Endodermal cell (in vitro differentiated cells): ENCODE data around the gene AK8. TPM values are rescaled to one million over a fixed set of nuclear protein-coding genes. Genes with fewer than 3 reads are reported as not detected.

ENCODE experiments used
- DNase-seq: peaks from one replicate; pipeline ENCODE4 v3.0.0-alpha.2; 2017
- H3K27ac ChIP-seq: 2 replicates; pipeline ENCODE4 v1.5.1; 2013; ENCODE audit warnings: mild to moderate bottlenecking, low read depth, low read length, moderate library complexity
- H3K27me3 ChIP-seq: 2 replicates; pipeline ENCODE4 v1.6.1; 2013; ENCODE audit warnings: mild to moderate bottlenecking, low read length, moderate library complexity; ENCODE audit not compliant: insufficient read depth, control insufficient read depth, poor library complexity, severe bottlenecking
- H3K36me3 ChIP-seq: 2 replicates; pipeline ENCODE4 v1.7.0; 2013; ENCODE audit warnings: mild to moderate bottlenecking, low read length, moderate library complexity; ENCODE audit not compliant: control insufficient read depth, insufficient read depth
- H3K4me1 ChIP-seq: one replicate; pipeline ENCODE4 v1.7.0; 2013; ENCODE audit warnings: low read length; ENCODE audit not compliant: control insufficient read depth, insufficient read depth
- H3K4me3 ChIP-seq: 2 replicates; pipeline ENCODE4 v1.5.1; 2013; ENCODE audit warnings: mild to moderate bottlenecking, low read length, moderate library complexity
- H3K9ac ChIP-seq: 2 replicates; pipeline ENCODE4 v1.6.1; 2013; ENCODE audit warnings: mild to moderate bottlenecking, low read length, moderate library complexity; ENCODE audit not compliant: poor library complexity, severe bottlenecking; ENCODE audit errors: extremely low read depth
- H3K9me3 ChIP-seq: 2 replicates; pipeline ENCODE4 v1.6.1; 2013; ENCODE audit warnings: mild to moderate bottlenecking, low read length, moderate library complexity; ENCODE audit not compliant: control insufficient read depth
- H3K27ac Mint-ChIP-seq: 2 replicates; pipeline ENCODE4 v1.8.0; 2020; ENCODE audit warnings: mixed read lengths
- H3K27me3 Mint-ChIP-seq: 2 replicates; pipeline ENCODE4 v1.8.0; 2021; ENCODE audit warnings: mild to moderate bottlenecking, mixed read lengths; ENCODE audit not compliant: insufficient read depth
- H3K36me3 Mint-ChIP-seq: 2 replicates; pipeline ENCODE4 v1.8.0; 2020; ENCODE audit warnings: low read depth, mixed read lengths
- H3K4me1 Mint-ChIP-seq: 2 replicates; pipeline ENCODE4 v1.8.0; 2020; ENCODE audit warnings: mixed read lengths
- H3K4me3 Mint-ChIP-seq: 2 replicates; pipeline ENCODE4 v1.8.0; 2020; ENCODE audit warnings: mild to moderate bottlenecking, moderate library complexity, mixed read lengths
- H3K9me3 Mint-ChIP-seq: 2 replicates; pipeline ENCODE4 v1.8.0; 2020; ENCODE audit warnings: mild to moderate bottlenecking, mixed read lengths
- WGBS, 2 experiments: methylation state at CpG; one replicate each; pipeline versions ENCODE4 v1.1.5 to v1.1.7; 2013; ENCODE audit warnings: missing lambda C conversion rate in 2 of 2, mixed read lengths in 1 of 2; ENCODE audit not compliant: insufficient coverage in 1 of 2, insufficient read length in 1 of 2; 5-methylcytosine and 5-hydroxymethylcytosine counted together
- total RNA-seq, 2 donors: library from RNA; stranded (reverse); fragmentation: NEBNext Ultra II Directional in 1 of 2; extraction: Animal tissue kit (Norgen Biotek cat#: 25700) in 1 of 2; gene quantifications; 2 replicates in 1 of 2; 3 replicates in 1 of 2; pipeline ENCODE4 v1.2.1, GENCODE V29; 2021
- TF ChIP-seq, protein P1 (sequence below): fragments of 200-600 bp; sonication (generic); conservative IDR thresholded peaks from 2 replicates; pipeline ENCODE4 v1.5.0; 2021; ENCODE audit warnings: antibody characterized with exemption, mild to moderate bottlenecking

AK8 gene
- total RNA-seq, 2 donors from 2014 or later, result 1.3 to 2.6 TPM

DNA sequence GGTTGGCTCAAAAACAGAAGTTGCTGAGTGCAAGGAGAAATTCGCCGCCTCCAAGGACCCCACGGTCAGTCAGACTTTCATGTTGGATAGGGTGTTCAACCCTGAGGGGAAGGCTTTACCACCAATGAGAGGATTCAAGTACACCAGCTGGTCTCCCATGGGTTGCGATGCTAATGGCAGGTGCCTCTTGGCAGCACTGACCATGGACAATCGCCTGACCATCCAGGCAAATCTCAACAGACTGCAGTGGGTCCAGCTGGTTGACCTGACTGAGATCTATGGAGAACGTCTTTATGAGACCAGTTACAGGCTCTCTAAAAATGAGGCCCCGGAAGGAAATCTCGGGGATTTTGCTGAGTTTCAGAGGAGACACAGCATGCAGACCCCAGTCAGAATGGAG lies 200.1 kb downstream of the AK8 start:
- H3K9me3 ChIP-seq, result peaks cover 31% of the 10 kb centered on the region
- H3K9ac ChIP-seq, result no peak overlapping the region
- 94% methylated on average over 8 of the region's 8 CpGs for WGBS, 2 experiments
- Mint-ChIP-seq H3K27ac (no peak overlapping the region), H3K4me1 (no peaks in the 10 kb centered on the region), H3K27me3 (no peaks in the 10 kb centered on the region), H3K4me3 (no peak overlapping the region), H3K36me3 (peaks cover 63% of the 10 kb centered on the region), H3K9me3 (no peaks in the 10 kb centered on the region)
- no peaks in the 10 kb centered on the region for H3K4me1 ChIP-seq
- H3K36me3 ChIP-seq, result peaks cover 86% of the 10 kb centered on the region
- no peaks in the 10 kb centered on the region for H3K27me3 ChIP-seq
- no peak for DNase-seq
- TF ChIP-seq, protein P1, sequence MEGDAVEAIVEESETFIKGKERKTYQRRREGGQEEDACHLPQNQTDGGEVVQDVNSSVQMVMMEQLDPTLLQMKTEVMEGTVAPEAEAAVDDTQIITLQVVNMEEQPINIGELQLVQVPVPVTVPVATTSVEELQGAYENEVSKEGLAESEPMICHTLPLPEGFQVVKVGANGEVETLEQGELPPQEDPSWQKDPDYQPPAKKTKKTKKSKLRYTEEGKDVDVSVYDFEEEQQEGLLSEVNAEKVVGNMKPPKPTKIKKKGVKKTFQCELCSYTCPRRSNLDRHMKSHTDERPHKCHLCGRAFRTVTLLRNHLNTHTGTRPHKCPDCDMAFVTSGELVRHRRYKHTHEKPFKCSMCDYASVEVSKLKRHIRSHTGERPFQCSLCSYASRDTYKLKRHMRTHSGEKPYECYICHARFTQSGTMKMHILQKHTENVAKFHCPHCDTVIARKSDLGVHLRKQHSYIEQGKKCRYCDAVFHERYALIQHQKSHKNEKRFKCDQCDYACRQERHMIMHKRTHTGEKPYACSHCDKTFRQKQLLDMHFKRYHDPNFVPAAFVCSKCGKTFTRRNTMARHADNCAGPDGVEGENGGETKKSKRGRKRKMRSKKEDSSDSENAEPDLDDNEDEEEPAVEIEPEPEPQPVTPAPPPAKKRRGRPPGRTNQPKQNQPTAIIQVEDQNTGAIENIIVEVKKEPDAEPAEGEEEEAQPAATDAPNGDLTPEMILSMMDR, result no peak
- H3K4me3 ChIP-seq, result no peak overlapping the region
- H3K27ac ChIP-seq, result no peak overlapping the region

Other genes starting within 250 kb of the AK8 start
- 10 to 100 TPM; 29.1 to 30.5 TPM for gene DDX31, start 208.3 kb downstream of the AK8 start, total RNA-seq
- gene GTF3C4, start 207.8 kb downstream of the AK8 start, total RNA-seq, result 10 to 100 TPM; 28.5 to 29.3 TPM
- 1 to 10 TPM; 3.1 to 3.4 TPM for gene SPACA9, start 614 bp upstream of the AK8 start, total RNA-seq
- gene TSC1, start 66.3 kb upstream of the AK8 start, total RNA-seq, result 10 to 100 TPM; 67.8 to 72.9 TPM
- gene GFI1B, start 100.4 kb upstream of the AK8 start, total RNA-seq, result under 1 TPM in 1 of 2 donors, not detected in 1; 0.44 TPM
- 10 to 100 TPM; 89.7 to 94.6 TPM for gene GTF3C5, start 152.7 kb upstream of the AK8 start, total RNA-seq
- 1 to 10 TPM; 1.7 to 3.3 TPM for gene CEL, start 183.7 kb upstream of the AK8 start, total RNA-seq
- gene RALGDS, start 243.0 kb upstream of the AK8 start, total RNA-seq, result 10 to 100 TPM; 28.0 to 30.7 TPM